GM21367 (cell line): Measurements from ENCODE around the gene EXPH5.
A peak's percentile ranks its signal among the peaks of the same experiment; 100 is the strongest.

ENCODE experiments used
- ATAC-seq: cut with Tn5 transposase; IDR thresholded peaks from one replicate; pipeline ENCODE4 v1.9.1; 2021; ENCODE audit not compliant: unreplicated experiment

Gene EXPH5

DNA sequence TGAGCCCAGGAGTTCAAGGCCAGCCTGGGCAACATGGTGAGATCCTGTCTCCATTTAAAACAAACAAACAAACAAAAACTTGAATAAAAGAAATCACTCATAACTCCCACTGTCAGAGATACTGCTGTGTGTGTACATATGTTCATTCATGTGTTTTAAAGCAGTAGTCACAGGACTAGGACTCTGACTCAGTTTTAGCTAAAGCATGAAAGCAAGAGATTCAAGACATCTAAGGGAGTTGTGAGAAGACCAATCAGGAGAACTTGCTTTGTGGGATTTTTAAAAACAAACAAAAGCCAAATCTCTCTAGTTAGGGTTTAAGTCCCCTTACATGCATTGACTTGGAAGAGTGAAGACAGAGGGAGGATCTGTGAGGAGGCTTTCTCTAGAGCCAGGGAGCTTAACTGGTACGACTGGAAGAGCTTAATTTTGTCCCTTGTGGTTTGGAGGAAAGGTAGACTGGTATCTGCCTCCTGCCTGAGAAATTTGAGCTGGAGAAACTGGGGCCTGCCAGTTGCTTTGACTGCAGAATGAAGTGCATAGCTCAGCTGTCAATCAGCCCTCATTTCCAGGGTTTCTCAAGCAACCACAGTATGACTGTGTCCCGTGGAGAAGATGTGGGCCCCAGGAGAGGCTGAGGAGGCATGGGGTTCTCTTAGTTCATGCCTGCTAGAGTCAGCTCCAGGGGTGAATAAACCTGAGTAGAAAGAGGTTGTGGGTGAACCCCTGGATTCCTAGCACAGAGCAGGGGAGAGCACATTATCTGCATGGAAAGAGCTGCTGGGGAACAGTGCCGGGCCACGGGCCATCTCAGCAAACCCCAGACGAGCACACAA, 30.6 kb downstream of the EXPH5 start:
- no peak for ATAC-seq

DNA sequence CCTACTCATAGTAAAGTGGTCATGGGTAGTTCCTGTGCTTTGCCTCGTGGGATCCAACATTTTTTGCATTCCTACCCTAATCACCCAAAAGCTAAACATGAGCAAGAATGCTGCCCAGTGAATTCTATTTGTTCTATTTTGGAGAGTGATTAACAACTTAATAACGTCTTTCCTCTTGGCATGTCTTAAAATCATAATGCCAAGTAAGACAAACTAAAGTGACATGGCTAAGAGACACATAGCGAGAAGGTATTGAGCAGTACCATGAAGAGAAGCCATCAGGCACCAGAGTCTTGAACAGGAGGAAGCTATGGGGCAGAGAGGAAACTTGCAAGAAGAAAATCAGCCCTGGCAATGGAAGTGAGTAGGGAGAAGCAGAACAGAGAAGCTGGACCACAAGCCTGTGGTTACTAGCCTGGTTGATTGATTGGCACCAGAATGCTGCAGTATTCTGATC, 32.0 kb downstream of the EXPH5 start:
- ATAC-seq, result no peak

DNA sequence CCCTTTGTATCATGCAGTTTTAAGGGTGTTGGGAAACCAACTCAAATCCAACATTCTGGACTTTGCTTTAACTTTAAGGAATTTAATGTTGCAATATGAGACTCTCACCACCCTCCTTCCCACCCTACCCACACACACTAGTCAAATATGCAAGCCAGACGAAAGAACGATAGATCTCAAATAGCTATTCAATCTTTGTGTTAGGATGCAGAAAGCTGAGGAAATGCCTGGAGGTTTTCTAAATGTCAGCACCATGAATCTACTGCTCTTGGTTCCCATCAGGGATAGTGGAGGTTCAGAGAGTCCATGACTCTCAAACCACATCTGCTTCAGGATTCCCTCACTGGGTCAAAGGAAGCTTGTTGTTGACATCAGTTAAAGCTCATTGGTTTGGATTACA, 33.7 kb downstream of the EXPH5 start:
- no peak for ATAC-seq

DNA sequence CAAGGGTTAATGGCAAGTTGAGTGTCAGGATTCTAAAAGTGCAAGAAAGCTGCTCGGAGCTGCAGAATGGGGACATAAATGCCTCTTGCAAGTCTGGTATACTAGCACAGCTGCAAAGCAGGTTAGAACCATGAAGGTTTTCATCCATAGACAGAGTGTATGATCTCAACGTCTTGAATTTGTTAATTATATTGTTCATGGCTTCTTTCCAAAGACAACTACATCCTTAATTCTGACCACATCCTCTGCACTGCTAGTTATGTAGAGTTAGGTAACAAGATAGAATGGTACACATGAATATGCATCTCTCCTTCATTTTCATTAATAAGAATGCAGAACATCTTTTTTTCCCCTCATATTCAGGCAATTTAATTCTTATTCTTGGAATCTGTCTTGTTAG, 34.2 kb downstream of the EXPH5 start:
- no peak for ATAC-seq

DNA sequence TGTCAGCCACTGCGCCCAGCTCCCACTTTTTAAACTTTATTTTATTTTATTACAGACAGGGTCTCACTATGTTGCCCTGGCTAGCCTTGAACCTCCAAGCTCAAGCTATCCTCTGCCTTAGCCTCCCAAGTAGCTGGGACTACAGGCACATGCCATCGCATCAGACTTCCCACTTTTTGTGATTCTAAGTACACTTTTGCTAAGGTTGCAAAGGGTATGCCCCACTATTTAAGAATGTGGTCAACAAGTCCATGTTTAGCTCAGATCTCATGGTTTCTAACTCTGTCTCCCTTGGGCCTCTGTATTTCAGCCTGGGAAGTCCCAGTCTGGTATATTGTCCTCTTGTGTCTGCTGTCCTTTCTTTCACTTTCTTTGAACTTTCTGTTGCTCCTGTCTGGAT, 35.3 kb downstream of the EXPH5 start:
- peak; percentile 71 for ATAC-seq

DNA sequence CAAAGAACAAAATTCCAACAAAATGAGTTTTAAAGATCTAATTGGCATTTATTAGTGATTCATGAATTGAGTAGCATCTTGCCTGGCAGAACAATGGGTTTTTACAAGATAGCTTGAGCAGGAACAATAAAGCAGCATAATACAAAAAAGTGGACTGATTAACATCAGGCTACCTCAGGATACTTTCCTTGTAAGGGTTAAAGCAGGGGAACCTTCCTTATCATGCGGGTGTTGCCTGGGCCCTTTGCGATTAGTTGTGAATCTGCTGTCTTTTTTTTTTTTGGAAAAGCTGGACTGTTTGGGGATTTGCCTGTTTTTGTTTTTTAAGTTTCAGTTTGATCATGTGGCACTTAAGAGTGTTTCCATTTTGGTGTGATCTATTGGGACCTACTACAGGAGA, 37.5 kb downstream of the EXPH5 start:
- ATAC-seq, result no peak

DNA sequence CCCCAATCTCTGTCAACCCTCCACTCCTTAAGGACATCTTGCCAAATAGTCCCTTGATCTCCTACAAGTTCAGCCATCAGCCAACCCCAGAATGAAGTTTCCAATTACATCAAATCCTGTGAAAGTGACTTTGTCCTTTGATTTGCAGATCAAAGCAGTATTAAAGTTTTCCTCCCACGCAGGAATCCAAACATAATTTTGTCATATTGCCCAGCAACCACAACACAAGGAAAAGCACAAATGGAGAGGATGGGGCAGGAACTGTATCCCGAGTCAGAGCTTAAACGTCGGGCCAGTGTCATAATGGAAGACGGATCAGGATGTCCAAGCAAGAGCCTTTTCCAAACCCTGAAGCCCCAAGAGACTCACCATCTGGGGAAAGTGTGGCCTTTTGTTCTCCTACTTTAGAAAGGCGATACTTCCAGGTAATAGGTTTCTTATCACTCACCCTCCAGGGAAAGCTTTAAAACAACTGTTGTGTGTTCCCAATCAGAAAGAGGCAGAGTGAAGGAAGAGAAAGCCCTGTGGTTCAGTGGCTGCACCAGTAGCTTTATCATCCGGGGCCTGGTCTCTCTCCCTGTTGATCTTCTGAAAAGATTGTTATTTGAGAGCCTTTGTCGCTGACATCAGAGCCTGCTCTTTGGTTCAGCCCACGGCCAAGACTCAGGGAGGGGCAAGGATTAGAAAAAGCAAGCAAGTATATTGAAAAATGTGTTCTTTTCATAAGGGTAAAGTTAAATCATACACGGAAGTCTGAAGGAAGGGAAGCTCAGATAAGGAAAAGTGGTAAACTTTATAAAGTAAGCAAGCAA, 41.7 kb downstream of the EXPH5 start:
- no peak for ATAC-seq

DNA sequence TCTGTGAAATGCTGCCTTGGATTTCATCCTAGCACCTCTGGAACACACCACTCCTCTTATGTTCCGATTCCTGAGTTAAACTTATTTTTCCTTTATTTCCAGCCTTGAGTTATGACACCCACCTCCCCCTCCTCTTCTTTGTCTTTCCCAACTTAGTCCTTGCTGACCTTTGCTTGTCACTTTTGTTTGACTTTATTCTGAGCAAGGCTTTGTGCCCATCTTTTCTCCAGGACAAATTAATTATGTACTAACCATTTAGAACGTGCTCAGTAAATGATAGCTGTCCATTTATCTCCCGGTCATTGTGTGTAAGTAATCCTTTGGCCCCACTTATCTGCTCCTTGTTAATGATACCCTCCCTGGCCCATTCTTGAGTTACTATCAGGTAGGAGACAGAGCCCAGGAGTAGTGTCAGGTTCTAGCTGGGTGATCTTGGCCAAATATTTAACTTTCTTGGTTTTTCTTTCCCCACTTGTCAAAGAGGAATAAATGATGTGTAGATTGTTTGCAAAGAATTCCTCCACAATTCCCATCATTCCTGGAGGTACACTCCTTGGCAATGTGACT, 44.2 kb downstream of the EXPH5 start:
- no peak for ATAC-seq

DNA sequence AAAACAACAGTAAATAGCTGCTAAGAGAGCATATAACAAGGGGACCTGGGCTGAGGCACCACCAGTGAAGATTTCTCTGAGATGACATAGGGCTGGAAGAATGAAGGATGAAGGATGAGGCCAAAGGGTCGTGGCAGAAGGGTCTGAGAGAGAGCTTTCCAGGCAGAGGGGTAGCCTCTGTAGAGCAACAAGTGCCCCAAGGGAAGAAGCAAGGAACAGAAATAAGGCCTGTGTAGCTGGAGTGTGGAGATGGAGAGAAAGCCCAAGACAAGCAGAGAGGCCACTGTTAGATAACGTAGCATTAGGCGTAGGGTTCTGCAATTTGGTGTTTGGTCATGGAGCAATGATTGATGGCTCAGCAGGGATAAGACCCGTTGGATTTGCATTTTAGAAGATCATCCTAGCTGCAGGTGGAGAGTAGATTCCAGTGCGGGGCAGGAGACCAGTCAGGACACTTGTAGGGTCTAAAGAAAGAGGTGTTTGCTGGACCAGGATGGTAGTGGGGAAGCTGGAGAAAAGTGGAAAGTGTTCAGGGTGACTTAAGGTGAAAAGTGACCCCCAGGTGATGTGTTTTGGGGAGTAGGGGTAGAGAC, 47.6 kb downstream of the EXPH5 start:
- ATAC-seq, result no peak

DNA sequence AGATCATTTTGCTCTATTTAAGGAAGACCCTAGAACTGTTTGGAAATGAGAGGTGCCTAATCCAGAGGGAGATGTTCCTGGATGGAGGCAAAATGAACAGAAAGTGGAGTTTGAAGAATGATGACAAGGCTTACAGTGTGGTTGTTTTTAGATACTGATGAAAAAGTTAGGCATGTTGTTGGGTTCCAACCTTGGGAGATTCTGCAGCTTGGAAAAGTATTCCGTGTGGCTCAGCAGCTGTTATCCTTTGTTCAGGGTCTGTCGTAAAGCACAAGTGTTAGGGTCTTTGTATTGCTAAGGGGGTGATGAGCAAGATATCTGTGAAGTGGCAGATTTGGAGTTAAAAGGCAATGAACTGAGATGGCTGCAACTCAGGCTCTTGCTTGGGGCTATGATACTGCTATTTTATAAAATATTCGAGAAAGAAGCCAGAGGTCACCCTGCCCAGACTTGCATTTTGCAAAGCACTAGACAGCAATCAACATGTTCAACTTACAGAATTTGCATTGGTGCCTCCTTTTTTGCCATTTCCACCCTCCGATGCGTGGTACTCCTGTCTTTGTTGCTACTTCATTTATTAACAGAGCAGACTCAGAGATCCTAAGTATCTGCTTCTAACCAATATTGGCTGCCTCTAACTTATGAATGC, 50.1 kb downstream of the EXPH5 start:
- no peak for ATAC-seq

DNA sequence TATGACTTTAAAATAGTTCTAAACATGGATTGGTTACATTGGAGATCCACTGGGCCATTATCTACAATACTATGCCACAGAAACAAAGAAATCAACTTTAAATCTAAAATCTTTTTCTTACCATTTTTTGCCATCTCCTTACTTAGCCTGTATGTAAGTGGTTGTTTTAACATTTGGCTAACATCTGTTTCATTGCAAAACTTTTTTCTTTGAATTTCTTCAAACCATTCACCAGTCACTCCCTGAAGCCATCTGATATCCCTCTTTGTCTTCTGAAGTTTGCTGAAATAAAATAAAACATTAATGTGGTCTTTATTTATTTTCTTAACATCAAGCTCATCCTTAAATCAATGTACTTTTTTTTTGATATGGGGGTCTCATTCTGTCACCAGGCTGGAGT, 52.0 kb downstream of the EXPH5 start:
- ATAC-seq, result no peak

DNA sequence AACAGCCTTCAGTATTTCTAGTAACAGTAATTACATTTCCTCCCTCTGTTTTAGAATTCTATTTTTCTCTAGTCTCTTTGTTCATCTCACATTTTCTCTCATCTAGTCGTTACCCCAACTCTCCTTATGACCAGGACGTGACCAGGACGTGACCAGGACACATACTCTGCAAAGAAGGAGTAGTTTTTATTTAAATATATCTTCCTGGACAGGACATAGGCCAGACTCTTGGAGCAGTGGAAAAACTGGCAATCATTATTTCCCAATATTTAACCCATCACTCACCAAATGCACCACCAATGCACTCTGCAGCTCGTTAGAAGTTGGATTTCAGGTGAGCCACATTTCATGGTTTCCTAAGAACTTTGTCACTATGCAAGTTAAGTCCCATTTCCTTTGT, 55.1 kb downstream of the EXPH5 start:
- no peak for ATAC-seq

DNA sequence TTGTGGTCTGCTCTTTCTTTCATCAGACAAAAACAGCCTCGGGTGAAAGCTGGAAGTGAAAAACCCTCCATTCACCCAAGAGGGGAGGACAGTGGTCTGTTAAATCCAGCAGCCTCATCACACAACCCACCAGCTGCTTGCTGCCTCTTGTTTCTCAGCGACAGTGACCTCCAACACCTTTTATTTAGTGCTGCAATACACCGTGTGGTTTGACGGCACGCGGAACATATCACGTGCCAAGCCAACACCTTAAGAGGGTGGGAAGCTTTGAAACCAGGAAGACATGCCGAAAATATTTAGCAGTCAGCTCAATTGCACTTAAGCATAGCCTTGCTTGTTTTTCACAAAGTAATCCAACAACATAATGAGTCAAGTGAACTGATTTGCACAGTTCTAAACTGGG, 55.5 kb downstream of the EXPH5 start:
- no peak for ATAC-seq

DNA sequence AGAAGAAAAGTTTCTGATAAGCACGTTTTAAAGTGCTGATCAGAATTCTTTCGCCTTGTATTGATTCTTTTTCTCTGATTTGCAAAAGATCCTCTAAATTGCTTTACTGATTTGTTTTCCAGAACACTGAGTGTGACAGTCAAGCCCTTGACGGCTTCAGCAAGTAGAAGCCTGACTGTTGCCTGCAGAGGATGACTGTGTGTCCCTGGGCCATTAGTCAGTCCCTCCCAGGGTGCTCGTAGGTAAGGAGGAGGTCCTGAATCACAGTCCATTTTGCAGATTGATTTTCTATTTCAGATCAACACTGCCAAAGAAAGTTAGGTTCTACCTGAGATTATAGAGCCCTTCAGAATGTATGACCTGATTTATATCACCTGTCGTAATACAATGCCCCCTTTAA, 56.8 kb downstream of the EXPH5 start:
- ATAC-seq, result no peak

DNA sequence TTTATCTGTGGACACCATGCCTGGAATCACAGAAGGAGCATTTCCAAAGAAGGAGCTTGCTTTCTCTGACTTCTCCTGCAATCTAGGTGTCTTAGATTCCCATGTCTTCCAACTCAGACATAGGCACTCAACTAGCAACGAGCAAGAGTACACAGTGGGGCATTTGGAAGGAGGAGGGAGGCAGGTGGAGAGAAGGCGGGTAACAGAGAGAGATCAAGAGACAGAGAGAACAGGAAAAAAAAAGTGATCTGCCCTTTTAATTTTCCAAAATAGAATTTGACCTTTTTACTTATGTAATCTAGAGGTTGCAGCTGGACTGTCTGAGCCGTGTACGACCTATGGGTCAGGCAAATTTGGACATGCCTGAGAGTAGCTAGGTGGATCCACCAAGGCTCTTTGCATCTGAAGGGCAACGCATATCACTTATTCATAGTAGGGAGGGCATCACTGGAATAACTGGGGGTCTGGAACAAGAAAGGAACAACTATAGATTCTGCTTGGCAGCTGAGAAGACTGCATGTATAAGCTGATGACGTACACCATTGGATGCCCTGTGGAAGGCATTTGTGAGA, 58.1 kb downstream of the EXPH5 start:
- no peak for ATAC-seq

DNA sequence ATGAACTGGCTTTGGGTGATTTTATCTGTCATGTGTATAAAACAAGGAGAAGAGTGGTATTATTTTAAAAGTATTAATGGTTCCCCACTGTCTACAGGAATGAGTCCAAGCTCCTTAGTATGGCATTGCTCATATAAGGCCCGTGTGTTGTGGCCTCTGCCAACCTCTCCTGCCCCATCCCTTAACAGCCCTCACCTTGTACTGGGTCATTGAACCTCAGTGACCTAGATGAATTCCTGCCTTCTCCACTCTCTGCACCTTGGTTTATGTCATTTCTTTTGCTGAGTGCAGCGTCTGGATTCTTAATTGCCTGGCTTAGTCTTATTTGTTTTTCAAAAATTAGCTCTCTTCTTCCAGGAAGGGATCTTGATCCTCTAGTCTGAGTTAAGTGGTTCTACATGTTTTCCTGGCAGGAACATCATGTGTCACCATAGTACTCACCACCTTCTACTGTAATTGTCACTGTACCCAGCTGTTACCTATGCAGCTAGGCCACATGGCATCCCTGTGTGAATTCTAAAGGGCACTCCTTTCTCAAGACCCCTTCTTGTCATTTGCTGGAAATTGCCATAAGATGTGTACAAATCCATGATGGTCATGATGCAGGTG, 59.2 kb downstream of the EXPH5 start:
- no peak for ATAC-seq

DNA sequence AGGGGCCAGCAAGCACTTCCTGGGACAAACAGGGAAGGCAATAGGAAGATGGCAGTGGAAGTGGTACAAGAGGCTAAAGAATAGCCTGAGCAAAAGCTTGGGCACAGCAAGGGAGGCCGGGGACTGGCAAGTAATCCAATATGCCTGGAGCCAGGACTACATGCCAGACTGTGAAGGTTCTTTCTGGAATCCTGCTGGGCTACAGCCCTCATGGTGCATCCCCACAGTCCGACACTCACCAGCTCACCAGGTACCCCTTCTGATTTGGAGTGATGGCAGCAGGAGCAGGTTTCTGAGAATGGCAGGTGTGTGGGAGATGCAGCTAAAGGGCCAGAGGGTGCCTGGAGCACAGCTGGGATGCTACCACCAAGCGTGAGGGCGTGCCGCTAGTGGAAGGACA, 63.1 kb downstream of the EXPH5 start:
- ATAC-seq, result no peak

DNA sequence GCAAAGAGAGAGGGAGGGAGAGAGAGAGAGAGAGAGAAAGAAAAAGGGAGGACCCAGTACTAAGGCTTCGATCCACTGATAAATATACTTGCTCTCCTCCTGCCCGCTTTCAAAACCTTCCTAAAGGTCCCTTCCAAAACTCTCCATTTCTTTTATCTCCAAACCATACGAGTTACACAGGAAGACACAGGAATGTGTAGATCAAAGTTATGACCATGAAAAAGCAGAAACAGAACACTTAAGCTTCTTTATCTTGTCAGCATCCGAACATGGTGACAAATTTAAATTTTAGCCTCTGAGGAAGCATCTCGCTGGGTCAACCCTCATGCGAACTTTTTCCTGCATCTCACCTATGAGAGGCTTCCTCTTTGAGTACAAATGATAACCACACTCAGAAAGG, 66.2 kb downstream of the EXPH5 start:
- ATAC-seq, result no peak

DNA sequence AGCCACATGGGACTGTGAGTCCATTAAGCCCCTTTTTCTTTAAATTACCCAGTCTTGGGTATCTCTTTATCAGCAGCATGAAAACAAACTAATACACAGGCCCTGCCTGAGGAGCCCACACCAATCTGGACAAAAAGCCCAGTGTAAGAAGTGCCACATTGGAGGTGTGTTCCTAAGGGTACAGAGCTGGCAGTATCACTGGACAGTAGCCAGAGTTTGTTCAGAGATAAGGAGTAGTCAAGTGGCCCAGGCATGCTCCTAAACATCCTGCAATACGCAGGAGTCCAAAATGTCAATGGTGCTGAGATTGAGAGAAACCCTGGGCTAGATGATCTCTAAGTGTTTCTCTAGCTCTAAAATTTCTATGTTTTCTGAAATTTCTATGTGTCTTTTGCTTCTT, 68.4 kb downstream of the EXPH5 start:
- ATAC-seq, result no peak

DNA sequence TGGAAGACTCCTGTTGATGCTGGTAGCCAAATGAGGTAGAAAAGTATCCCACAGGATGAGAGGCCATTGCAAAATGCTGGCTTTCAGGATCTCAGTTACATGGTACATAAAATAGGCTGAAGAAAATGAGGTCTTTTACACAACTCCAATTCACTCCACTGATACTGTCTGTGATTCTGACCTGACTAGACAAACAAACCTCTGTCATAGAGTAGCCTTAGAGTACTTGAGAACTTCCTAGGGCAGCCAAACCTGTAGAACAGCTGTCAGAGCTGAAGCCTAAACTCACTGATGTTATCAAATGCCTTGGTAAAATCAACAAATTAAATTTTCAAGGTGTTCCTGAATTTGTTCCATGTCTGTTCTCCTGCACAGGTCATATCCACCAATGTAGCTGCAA, 69.1 kb downstream of the EXPH5 start:
- ATAC-seq, result no peak
